GM21390 (cell line): ENCODE results near the gene TFR2.

Source experiments
- ATAC-seq: cut with Tn5 transposase; IDR thresholded peaks from one replicate; pipeline ENCODE4 v1.9.1; 2021; ENCODE audit not compliant: unreplicated experiment

The TFR2 gene

GRCh38 chr7:100613412-100614175 is 27.8 kb downstream of the TFR2 start:
- no peak for ATAC-seq

GRCh38 chr7:100612730-100613390 is 28.5 kb downstream of the TFR2 start:
- peak; percentile 3 for ATAC-seq

GRCh38 chr7:100611983-100612729 is 29.2 kb downstream of the TFR2 start, which contains the start of gene MOSPD3:
TSS of gene MOSPD3 (plus strand) at chr7:100612540. CDS start at chr7:100612792, 252 bp downstream.
- ATAC-seq: peak; percentile 89

DNA sequence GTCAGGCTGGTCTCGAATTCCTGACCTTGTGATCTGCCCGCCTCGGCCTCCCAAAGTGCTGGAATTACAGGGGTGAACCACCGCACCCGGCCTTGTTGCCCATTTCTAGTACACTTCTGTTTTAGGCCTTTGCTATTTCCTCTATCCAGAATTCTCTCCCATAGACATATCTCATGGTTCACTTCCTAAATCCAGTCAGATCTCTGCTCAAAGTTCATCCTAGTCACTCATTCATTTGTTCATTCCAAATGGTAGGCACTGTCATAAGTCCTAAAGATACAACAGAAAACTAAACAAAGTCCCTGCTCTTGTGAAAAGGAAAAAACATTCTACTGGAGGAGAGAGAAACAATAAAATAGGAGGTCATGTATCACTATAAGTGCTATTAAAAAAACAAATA is 31.4 kb downstream of the TFR2 start:
- no peak for ATAC-seq

- ATAC-seq: no peak
Observed at GRCh38 chr7:100607111-100607510, 34.2 kb downstream of the TFR2 start.

- no peak for ATAC-seq
Observed at GRCh38 chr7:100606313-100606712, 35.0 kb downstream of the TFR2 start.

GRCh38 chr7:100604976-100605911 is 36.1 kb downstream of the TFR2 start:
- ATAC-seq: no peak

DNA sequence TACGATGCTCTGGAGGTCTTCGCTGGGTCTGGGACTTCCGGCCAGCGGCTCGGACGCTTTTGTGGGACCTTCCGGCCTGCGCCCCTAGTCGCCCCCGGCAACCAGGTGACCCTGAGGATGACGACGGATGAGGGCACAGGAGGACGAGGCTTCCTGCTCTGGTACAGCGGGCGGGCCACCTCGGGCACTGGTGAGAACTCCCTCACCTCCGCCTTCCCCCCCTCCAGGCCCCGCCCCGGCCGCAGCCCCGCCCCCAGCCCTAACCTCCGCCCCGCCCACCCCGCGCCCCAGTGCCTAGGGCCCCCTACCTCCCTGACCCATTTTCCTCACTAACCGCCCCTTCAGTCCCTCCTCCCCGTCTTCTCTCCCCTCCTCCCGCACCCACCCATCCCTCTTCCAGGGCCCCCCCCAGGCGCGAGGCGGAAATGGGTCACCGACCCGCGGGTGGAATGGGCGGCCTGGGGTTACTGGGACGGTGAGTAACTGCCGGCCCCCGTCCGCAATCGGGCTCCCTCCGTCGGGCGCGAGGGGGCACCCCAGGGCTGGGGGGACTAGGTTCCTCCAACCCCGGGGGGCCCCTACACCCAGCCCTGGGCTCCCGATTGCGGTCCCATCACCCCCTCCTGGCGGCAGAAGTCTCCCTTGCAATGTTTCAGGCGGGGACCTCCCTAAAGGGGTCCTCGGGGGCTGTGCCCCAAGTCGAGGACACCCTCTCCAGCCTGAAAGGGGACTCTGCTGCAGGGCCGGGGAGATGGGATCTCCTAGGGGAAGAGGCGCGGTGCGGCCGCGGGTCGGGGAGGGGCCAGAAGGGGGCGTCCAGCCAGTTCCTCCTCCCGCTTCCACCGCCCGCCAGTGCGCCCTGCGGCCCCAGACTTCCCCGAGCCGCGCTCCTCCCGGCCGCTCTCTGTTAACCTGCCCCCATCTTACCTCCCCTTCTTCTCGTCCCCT is 37.0 kb downstream of the TFR2 start:
- peak; percentile 59 for ATAC-seq

- no peak for ATAC-seq
Observed at GRCh38 chr7:100603726-100604027, 37.7 kb downstream of the TFR2 start.

GRCh38 chr7:100602889-100603725 is 38.2 kb downstream of the TFR2 start:
- no peak for ATAC-seq

DNA sequence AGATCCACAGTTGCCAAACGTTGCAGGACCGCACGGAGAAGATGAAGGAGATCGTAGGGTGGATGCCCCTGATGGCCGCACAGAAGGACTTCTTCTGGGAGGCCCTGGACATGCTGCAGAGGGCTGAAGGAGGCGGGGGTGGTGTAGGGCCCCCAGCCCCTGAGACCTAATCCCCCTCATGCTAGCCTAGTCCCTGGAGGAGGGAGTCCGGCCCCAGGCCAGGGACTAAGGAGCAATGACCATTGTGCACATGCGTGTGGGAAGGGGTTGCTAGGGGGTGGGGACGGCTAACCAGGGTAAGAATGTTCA is 40.7 kb downstream of the TFR2 start:
- no peak for ATAC-seq

DNA sequence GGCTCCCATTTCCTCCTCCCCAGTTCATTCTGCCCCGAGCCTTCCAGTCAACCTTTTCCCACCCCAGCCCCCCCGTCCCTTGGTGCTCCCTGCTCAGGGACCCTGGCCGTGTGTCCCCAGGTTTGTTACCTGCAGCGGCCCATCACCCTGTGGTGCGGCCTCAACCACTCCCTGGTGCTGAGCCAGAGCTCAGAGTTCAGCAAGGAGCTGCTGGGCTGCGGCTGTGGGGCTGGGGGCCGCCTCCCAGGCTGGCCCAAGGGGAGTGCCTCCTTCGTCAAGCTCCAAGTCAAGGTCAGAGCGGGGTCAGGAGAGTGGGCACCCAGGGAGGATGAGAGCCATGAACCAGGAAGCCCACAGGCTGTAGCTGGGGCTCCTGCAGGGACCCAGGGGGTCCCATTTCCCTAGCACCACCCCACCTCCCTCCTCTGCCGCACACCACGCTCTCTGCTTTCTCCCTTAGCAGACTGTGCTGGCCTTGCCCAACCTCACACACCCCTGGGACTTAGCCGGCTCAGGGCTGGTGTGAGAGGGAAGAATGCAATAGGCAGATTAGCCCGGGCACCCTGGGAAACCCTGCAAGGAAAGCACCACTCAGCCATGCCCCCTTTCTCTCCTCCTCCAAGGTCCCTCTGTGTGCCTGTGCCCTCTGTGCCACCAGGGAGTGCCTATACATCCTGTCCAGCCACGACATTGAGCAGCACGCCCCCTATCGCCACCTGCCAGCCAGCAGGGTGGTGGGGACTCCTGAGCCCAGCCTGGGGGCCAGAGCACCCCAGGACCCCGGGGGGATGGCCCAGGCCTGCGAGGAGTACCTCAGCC is 41.2 kb downstream of the TFR2 start:
- no peak for ATAC-seq

DNA sequence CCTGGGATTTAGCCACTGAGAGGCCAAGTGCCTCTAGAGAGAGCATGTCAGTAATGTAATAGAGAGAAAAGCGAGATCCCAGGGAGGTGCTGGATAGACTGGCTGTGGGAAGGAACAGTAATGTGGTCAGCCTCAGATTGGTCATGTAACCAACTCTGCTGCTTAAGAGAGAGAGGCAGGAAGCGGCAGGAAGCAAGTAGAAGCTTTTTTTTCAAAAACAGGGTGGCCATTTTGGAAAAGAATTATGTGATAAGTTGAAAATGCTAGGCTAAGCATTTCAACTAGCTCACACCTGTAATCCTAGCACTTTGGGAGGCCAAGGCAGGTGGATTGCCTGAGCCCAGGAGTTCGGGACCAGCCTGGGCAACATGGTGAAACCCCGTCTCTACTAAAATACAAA is 42.9 kb downstream of the TFR2 start:
- no peak for ATAC-seq

DNA sequence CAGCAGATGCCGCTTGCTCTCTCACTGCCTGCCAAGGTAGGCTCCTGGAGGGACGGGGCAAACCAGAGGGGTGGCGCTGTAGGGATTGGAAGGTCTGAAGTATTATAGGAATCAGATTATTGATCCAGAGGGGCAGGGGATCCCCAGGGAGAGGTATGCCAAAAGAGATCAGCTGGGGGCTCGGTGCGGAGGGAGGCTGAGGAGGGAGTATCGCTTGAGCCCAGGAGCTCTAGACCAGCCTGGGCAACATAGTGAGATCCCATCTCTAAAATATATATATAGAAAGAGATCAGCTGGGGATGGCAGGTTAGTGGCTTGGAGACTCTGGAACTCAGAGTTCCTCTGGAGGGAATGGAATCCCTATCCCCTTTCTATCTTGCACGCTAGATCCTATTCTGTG is 46.2 kb downstream of the TFR2 start:
- no peak for ATAC-seq

GRCh38 chr7:100591596-100591995 is 49.8 kb downstream of the TFR2 start:
- no peak for ATAC-seq

GRCh38 chr7:100590077-100590737 is 51.1 kb downstream of the TFR2 start:
- ATAC-seq: no peak

- no peak for ATAC-seq
Observed at GRCh38 chr7:100589341-100589947, 51.9 kb downstream of the TFR2 start.
